GM18505 (cell line): ENCODE measurements around the gene FNDC3B.

ENCODE experiments used
- ATAC-seq: cut with Tn5 transposase; IDR thresholded peaks from one replicate; pipeline ENCODE4 v1.9.1; 2021; ENCODE audit not compliant: unreplicated experiment
- POLR2A ChIP-seq: IDR thresholded peaks from 4 replicates; pipeline ENCODE4 v1.6.1; 2011; ENCODE audit warnings: borderline replicate concordance; ENCODE audit not compliant: insufficient read depth, insufficient read length; ENCODE audit errors: extremely low read depth

The FNDC3B gene

DNA sequence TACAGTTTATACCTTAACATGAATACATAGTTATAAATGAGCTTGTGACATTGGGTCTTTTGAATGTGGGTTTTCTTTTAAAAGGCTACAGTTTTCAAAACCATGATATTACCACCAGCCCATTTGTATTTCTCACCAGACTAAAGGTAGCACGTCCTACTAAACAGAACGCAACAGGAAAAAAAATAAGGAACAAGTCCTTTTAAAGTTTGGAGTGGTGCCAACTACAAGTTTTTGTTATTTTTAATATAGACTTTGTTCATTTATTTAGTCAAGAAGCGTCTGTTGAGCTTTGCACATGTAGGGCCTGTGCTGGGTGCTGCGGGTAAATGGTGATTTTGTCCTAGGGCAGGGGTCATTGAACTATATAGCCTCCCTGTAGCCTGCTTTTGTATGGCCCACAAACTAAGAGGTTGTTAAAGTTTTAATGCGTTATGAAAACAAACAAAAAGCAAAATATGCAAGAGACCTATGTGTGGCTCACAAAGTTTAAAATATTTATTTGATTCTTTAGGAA lies 244.5 kb downstream of the FNDC3B start:
- TF ChIP-seq POLR2A, result no peak
- no peak for ATAC-seq

- ATAC-seq, result no peak
- TF ChIP-seq POLR2A, result no peak
Measured at GRCh38 chr3:172285844-172286243, 246.5 kb downstream of the FNDC3B start.

- no peak for ATAC-seq
Measured at GRCh38 chr3:172286548-172287148, 247.3 kb downstream of the FNDC3B start.

GRCh38 chr3:172287937-172288477 lies 248.6 kb downstream of the FNDC3B start:
- no peak for ATAC-seq
- TF ChIP-seq POLR2A, result no peak

More at GRCh38 chr3:172286548-172287148, 247.3 kb downstream of the FNDC3B start:
- no peak for TF ChIP-seq POLR2A

DNA sequence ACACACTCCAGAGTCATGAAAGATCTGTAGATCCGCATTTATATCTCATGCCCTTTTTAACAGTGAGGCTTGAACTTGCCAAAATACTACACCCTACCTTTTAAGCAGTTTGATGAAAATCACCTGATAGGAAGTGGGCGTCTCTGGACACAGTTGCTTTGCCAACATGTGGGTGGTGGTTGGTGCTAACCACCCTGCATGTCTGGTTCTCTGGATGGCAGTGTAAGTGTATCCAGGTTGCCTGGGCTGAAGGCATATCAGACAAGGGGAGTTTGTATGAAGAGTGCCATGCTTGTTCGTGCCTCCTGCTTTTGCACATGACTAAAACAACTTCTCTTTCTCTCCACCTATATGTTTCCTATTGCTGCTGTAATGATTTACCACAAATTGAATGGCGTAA lies 249.3 kb downstream of the FNDC3B start:
- no peak for ATAC-seq
- TF ChIP-seq POLR2A, result no peak

DNA sequence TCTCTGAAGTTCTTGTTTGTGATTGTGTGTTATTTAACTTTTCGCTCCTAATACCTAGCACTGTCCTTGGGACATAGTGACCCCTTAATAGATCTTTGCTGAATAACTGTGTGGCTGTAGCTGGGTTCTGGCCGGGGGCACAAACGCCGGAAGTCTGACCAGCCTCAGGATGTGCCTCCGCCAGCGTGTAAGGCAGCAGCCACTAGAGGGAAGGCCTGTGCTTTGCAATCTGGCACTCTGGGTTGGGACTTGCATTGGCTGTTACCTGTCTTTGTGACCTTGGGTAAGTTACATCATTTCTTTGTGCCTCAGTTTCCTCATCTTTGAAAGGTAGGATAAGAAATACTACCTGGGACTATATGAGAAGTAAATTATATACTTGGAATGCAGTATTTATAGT lies 250.2 kb downstream of the FNDC3B start:
- TF ChIP-seq POLR2A, result no peak
- peak; percentile 88 for ATAC-seq

GRCh38 chr3:172290457-172290856 lies 251.1 kb downstream of the FNDC3B start:
- TF ChIP-seq POLR2A, result no peak
- ATAC-seq, result no peak

GRCh38 chr3:172291650-172292049 lies 252.3 kb downstream of the FNDC3B start:
- ATAC-seq, result no peak
- no peak for TF ChIP-seq POLR2A

DNA sequence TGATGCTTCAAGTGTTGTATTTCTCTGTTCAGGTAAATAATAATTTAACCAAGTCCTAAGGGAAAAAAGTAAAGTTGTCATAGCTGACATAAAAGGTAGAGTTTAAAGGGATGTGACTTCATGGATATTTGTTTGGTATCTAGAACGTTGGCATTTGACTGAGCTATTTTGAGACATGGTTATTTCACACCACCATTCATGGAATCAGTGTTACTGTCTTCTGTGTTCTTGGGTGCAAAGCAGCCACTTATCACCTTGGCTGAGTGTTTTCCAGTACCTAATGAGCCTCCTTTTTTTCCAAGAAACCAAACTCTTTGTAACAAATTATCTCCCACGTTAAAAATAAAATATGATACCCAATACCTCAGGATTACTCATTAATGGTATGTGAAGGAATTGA lies 253.0 kb downstream of the FNDC3B start:
- no peak for ATAC-seq
- no peak for TF ChIP-seq POLR2A

DNA sequence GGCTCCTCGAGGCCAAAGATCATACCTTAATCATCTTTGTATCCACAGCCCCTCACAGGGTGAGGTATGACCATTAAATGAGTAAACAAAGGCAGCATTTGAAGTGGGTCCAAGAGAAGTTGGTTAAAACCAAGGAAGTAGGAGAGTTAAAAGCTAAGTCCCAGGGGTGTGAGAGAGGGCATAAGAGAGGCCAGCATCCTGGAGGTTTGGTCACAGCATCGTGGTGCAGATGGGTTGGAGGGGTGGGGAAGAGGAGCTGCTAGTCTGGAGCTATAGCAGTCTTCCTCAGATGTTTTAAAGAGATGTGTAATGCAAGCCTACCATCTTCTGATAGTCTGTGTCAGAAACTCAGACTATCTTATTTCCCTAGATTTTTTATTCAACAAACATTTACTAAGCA lies 253.7 kb downstream of the FNDC3B start:
- TF ChIP-seq POLR2A, result no peak
- no peak for ATAC-seq

- no peak for TF ChIP-seq POLR2A
- ATAC-seq, result no peak
Measured at GRCh38 chr3:172294223-172294806, 254.9 kb downstream of the FNDC3B start.

DNA sequence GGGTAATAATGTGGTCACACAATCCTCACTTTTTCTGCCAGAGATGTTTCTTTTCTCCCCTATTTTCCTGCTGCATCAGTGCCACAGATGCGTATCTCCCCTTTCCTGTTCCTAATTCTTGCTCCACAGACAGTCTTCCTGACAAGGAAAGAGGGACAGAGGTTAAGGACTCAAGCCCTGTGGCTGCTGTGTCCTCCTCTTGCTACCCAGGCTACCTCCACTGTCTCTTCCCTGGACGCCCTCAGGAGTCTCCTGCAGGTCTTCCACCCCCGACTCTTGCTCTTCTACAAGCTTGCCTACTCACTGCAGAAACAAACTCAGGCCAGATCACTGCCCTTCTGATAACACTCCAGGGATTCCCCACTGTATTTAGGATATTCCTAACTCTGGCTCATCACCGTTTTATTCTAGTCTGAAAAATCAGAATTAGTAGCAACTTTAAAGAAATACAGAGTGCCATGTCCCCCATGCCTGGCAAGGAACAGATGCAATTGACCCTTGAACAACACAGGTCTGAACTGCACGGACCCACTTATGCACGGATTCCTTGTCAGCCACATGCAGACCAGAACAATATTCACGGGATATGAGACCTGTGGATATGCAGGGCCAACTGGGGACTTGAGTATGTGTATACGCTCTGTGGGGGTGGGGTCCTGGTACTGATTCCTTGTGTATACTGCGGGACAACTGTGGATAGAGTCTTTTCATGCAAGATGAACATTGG lies 257.0 kb downstream of the FNDC3B start:
- TF ChIP-seq POLR2A, result no peak

DNA sequence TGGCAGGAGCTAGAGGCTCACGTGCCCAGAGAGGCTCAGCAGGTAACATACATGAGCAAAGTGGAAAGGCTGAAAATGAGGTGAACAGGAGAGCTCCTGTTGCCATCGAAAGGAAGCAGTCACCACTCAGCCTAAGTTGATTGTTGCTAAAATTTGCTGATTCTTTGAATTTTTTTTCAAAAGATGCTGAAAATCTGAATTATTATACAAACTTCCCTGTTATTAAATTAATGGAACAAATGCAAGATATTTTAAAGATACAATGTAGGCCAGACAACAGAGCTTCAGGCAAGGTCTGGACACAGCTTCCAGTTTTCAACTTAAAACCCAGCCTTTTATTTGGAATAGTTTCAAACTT lies 257.6 kb downstream of the FNDC3B start:
- ATAC-seq, result no peak
- TF ChIP-seq POLR2A, result no peak

More for the DNA sequence above, 257.0 kb downstream of the FNDC3B start:
- ATAC-seq, result no peak

GRCh38 chr3:172298247-172298646 lies 258.9 kb downstream of the FNDC3B start:
- TF ChIP-seq POLR2A, result no peak
- no peak for ATAC-seq

- no peak for ATAC-seq
- no peak for TF ChIP-seq POLR2A
Measured at GRCh38 chr3:172300187-172300586, 260.8 kb downstream of the FNDC3B start.

DNA sequence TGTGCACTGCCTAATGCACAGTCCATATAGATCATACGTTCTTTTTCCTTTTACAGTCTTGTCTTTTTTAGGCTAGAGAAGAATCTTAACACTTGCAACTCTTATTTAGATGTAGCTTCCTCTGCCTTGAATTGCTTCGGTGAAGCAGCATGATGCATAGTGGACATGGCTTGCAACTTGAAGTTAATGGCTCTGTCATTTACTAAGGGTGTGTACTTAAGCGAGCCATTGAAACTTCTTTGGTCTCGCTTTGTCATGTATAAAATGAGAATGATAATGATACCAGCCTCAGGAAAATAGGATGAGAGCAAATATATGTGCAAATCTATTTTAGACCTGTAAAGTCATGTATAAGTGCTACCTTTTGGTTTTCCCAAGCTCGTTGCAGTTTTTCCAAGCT lies 261.5 kb downstream of the FNDC3B start:
- no peak for ATAC-seq
- TF ChIP-seq POLR2A, result no peak
